ENCODE measurements around the gene PTPN7. TPM values are rescaled to one million over a fixed set of nuclear protein-coding genes. Genes with fewer than 3 reads are reported as not detected.
"Not testable (repeated sequence)": the region's sequence is repeated elsewhere in the genome, so short reads cannot be mapped to it uniquely, and the experiment has no call there.

The PTPN7 gene
- total RNA-seq, 4 donors from 2014 or later, result 4.7 to 48.7 (median 7.6) TPM

DNA sequence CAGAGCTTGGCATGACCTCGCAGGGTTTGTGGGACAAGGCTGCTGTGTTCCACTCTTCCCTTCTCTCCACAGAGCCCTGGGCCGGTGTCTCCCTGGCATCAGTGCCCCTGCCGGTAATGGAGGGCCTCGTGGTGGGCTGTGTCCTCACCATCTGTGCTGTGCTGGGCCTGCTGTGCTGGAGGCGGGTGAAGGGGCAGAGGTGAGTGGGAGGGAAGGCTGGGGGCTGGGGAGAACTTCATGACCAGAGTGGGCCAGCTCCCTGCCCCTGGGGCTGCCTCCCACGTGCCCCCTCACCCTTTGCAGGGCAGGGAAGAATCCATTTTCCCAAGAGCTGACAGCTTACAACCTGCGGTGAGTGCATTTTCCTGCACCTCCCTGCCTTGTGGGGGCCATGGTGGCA, 21.2 kb upstream of the PTPN7 start:
- Histone ChIP-seq H3K27ac (no peak overlapping the region), H3K4me3 (no peak overlapping the region), H3K27me3 (no peaks in the 10 kb centered on the region), H3K4me1 (no peaks in the 10 kb centered on the region), H3K36me3 (no peaks in the 10 kb centered on the region), H3K9me3 (no peaks in the 10 kb centered on the region)
- TF ChIP-seq, protein P1, sequence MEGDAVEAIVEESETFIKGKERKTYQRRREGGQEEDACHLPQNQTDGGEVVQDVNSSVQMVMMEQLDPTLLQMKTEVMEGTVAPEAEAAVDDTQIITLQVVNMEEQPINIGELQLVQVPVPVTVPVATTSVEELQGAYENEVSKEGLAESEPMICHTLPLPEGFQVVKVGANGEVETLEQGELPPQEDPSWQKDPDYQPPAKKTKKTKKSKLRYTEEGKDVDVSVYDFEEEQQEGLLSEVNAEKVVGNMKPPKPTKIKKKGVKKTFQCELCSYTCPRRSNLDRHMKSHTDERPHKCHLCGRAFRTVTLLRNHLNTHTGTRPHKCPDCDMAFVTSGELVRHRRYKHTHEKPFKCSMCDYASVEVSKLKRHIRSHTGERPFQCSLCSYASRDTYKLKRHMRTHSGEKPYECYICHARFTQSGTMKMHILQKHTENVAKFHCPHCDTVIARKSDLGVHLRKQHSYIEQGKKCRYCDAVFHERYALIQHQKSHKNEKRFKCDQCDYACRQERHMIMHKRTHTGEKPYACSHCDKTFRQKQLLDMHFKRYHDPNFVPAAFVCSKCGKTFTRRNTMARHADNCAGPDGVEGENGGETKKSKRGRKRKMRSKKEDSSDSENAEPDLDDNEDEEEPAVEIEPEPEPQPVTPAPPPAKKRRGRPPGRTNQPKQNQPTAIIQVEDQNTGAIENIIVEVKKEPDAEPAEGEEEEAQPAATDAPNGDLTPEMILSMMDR (IDR thresholded peaks at IDR 0.05), result no peak
- no peak for TF ChIP-seq POLR2A (IDR thresholded peaks at IDR 0.05)
- no peak for DNase-seq

DNA sequence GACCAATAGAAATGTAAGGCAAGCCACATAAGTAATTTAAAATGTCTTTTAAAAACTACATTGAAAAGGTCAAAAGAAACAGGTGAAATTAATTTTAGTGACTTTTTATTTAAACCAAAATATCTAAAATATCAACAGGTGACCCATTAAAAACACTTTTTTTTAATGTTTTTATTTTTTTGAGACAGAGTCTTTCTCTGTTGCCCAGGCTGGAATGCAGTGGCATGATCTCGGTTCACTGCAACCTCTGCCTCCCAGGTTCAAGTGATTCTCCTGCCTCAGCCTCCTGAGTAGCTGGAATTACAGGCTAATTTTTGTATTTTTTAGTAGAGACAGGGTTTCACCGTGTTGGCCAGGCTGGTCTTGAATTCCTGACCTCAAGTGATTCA, 20.3 kb upstream of the PTPN7 start:
- not testable (repeated sequence) for DNase-seq, H3K36me3 ChIP-seq, H3K27me3 ChIP-seq, H3K4me3 ChIP-seq, H3K27ac ChIP-seq, H3K4me1 ChIP-seq, H3K9me3 ChIP-seq

GRCh38 chr1:202179828-202180750, 19.7 kb upstream of the PTPN7 start:
- TF ChIP-seq, protein P1 (IDR thresholded peaks at IDR 0.05), result no peak
- no peak for TF ChIP-seq POLR2A (IDR thresholded peaks at IDR 0.05)

DNA sequence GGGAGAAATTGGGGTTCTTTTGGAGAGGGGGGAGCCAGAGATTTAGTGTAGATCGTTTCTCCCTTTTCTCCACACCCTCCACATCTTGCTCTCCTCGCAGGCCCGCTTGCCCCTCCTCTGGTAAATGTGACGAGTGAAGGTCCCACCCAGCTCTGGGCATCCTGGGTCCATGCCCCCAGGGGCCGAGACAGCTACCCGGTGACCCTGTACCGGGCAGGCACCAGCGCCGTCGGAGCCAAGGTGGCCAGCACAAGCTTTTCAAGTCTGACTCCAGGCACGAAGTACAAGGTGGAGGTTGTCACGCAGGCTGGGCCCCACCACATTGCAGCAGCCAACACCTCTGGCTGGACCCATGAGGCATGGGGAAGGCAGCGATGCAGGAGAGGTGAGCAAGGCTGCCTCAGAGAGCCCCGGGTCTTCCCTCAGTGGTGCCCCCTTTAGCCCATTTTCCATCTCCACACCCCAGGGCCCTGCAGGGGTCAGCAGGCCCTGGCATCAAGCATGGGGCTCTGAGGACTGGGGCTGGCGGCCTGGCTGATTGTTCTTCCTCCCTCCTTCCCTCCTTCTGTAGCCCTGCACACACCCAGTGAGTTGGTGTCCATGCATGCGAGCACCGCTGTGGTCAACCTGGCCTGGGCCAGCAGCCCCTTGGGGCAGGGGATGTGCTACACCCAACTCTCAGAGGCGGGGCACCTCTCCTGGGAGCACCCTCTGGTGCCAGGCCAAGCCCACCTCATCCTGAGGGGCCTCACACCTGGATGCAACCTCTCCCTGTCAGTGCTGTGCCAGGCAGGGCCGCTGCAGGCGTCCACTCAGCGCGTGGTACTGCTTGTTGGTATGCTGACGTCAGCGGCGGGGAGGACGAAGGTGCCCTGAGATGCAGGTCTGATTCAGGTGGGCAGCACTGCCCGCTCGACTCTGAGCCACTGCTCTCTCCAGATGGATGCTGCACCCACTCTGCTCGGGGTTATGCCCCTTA, 16.8 kb upstream of the PTPN7 start:
- Histone ChIP-seq H3K9me3 (no peaks in the 10 kb centered on the region), H3K4me3 (no peak overlapping the region), H3K27ac (no peak overlapping the region), H3K36me3 (no peaks in the 10 kb centered on the region), H3K27me3 (no peaks in the 10 kb centered on the region), H3K4me1 (no peaks in the 10 kb centered on the region)
- no peak for TF ChIP-seq POLR2A (IDR thresholded peaks at IDR 0.05)
- TF ChIP-seq, protein P1 (IDR thresholded peaks at IDR 0.05), result no peak
- no peak for DNase-seq

More at GRCh38 chr1:202179828-202180750, 19.7 kb upstream of the PTPN7 start:
- Histone ChIP-seq H3K27me3 (no peaks in the 10 kb centered on the region), H3K27ac (no peak overlapping the region), H3K36me3 (no peaks in the 10 kb centered on the region), H3K4me1 (no peaks in the 10 kb centered on the region), H3K4me3 (no peak overlapping the region), H3K9me3 (no peaks in the 10 kb centered on the region)
- no peak for DNase-seq

DNA sequence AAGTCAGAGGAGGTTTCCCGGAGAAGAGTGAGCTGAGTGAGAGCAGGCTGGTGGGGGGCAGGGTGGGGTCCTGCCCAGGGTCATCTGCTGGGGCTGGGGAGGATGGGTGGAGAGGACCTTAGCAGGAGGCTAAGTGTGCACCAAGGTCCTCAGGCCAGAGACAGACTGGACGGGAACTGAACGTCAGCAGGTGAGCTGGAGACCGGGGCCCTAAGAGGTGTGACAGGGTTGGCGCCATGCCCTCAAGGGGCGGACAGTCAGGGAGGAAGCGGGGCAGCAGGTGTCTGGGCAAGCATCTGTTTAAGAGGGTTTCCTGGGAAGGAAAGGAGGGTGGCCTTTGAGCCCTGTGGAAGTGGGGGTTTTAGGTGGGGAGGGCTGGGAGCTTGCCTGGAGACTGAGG, 13.6 kb upstream of the PTPN7 start:
- Histone ChIP-seq H3K36me3 (no peaks in the 10 kb centered on the region), H3K27ac (no peak overlapping the region), H3K27me3 (no peaks in the 10 kb centered on the region), H3K4me1 (no peaks in the 10 kb centered on the region), H3K4me3 (no peak overlapping the region), H3K9me3 (no peaks in the 10 kb centered on the region)
- no peak for DNase-seq
- TF ChIP-seq, protein P1 (IDR thresholded peaks at IDR 0.05), result no peak
- no peak for TF ChIP-seq POLR2A (IDR thresholded peaks at IDR 0.05)

DNA sequence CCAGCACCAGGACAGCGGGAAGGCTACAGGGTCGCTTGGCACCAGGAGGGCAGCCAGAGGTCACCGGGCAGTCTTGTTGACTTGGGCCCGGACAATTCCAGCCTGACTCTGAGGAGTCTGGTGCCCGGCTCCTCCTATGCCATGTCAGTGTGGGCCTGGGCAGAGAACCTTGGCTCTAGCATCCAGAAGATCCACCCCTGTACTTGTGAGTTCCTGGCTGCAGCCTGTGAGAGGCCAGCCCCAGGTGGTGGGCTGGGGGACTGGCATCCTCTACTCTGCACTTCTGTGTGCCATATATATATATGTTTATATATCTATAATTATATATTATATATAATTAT, 11.6 kb upstream of the PTPN7 start:
- DNase-seq, result no peak
- TF ChIP-seq, protein P1 (IDR thresholded peaks at IDR 0.05), result no peak
- TF ChIP-seq POLR2A (IDR thresholded peaks at IDR 0.05), result no peak
- H3K4me1 ChIP-seq, result no peaks in the 10 kb centered on the region
- H3K27me3 ChIP-seq, result no peaks in the 10 kb centered on the region
- no peak overlapping the region for H3K27ac ChIP-seq
- H3K4me3 ChIP-seq, result no peak overlapping the region
- H3K9me3 ChIP-seq, result no peaks in the 10 kb centered on the region
- no peaks in the 10 kb centered on the region for H3K36me3 ChIP-seq

Measured in Peyer's patch (tissue), 4 donors.